H1 (cell line): ENCODE measurements around the gene KLK10. TPM values are rescaled to one million over a fixed set of nuclear protein-coding genes. Genes with fewer than 3 reads are reported as not detected.

Experiments
- ASH2L ChIP-seq: fragments of 200-600, 300-600 bp; sonication (generic); IDR thresholded peaks from one replicate; pipeline ENCODE4 v1.7.1; 2017; ENCODE audit warnings: low read length
- CHD7 ChIP-seq: fragments of 300-600 bp; sonication (generic); IDR thresholded peaks from 2 replicates; pipeline ENCODE4 v1.7.1; 2012; ENCODE audit warnings: low read length, moderate library complexity, mild to moderate bottlenecking, inconsistent platforms; ENCODE audit not compliant: insufficient replicate concordance
- GABPA ChIP-seq: IDR thresholded peaks from 2 replicates; pipeline ENCODE4 v1.6.1; 2011; ENCODE audit warnings: mild to moderate bottlenecking, low read length, moderate library complexity, borderline replicate concordance; ENCODE audit not compliant: insufficient read depth
- KDM1A ChIP-seq: fragments of 200-600, 300-600 bp; sonication (generic); IDR thresholded peaks from 2 replicates; pipeline ENCODE4 v1.7.1; 2016; ENCODE audit warnings: mild to moderate bottlenecking, low read length, borderline replicate concordance
- POLR2A ChIP-seq, 2 experiments: IDR thresholded peaks; 1 replicate in 1 of 2; 2 replicates in 1 of 2; pipeline ENCODE4 v1.6.1; 2011; ENCODE audit warnings: low read depth in 2 of 2, low read length in 2 of 2, mild to moderate bottlenecking in 2 of 2; ENCODE audit errors: control extremely low read depth in 1 of 2
- TCF12 ChIP-seq: IDR thresholded peaks from 2 replicates; pipeline ENCODE4 v1.6.1; 2011; ENCODE audit warnings: low read depth, mild to moderate bottlenecking, low read length
- polyA plus RNA-seq, 7 experiments: library from polyadenylated mRNA; depleted of rRNA in 3 of 7; stranded (reverse) in 5 of 7; unstranded in 2 of 7; fragments of >200 nt in 5 of 7; fragments of 200-250 nt in 2 of 7; gene quantifications; 1 replicate in 5 of 7; 2 replicates in 1 of 7; 4 replicates in 1 of 7; pipeline versions ENCODE4 v1.2.1 to v1.2.3, GENCODE V29; 2011 to 2013; ENCODE audit warnings: missing spikeins in 2 of 7, mixed read lengths in 2 of 7
- total RNA-seq: library from RNA; stranded (reverse); fragmentation: NEBNext Ultra II Directional; extraction: Animal tissue kit (Norgen Biotek cat#: 25700); gene quantifications from 2 replicates; pipeline ENCODE4 v1.2.1, GENCODE V29; 2021

Gene KLK10
- total and polyA plus RNA-seq, 2 of the 8 experiments (the other 6 are each of a cell fraction or from before 2014, with no cell fraction given) = 4.8 to 9.7 TPM

GRCh38 chr19:51024924-51025323 lies 5.4 kb upstream of the KLK10 start (continued):
- TF ChIP-seq CHD7 (no peak), TCF12 (no peak), GABPA (no peak), POLR2A (IDR thresholded peaks at IDR 0.05; ENCODE audit: control extremely low read depth in 1 of 2, low read depth in 2 of 2, low read length in 2 of 2) (no peak), KDM1A (no peak), ASH2L (no peak)
